ENCODE measurements around the gene PMFBP1.

Gene PMFBP1

GRCh38 chr16:72195609-72196008 is 23.7 kb upstream of the PMFBP1 start:
- POLR2A ChIA-PET, result no interaction called here
- no peak for DNase-seq (ENCODE audit: extremely low spot score)
- no peak for TF ChIP-seq CTCF (IDR thresholded peaks at IDR 0.05; ENCODE audit: control extremely low read depth, extremely low read depth, low read depth, missing control alignments)
- CTCF ChIA-PET, result interaction anchor here (0.9 kb wide), 1 partner anchor 21 kb away, joined by 3 read pairs; no protein-coding TSS in a partner anchor

- ChIA-PET POLR2A (no interaction called here), CTCF (interaction anchor here (1.0 to 2.4 kb wide), 3 partner anchors 9 to 20 kb away, joined by 4 to 8 read pairs (median 4); partner anchors contain the start of gene PMFBP1)
- TF ChIP-seq CTCF (IDR thresholded peaks at IDR 0.05; ENCODE audit: control extremely low read depth, extremely low read depth, low read depth, missing control alignments), result no peak
- DNase-seq (ENCODE audit: extremely low spot score), result no peak
These were observed 19.6 kb upstream of the PMFBP1 start for GRCh38 chr16:72191551-72191950.

- ChIA-PET CTCF (interaction anchor here (0.8 to 2.4 kb wide), 2 partner anchors 10 to 11 kb away, joined by 3 to 8 read pairs; no protein-coding TSS in a partner anchor), POLR2A (no interaction called here)
- TF ChIP-seq CTCF (IDR thresholded peaks at IDR 0.05; ENCODE audit: control extremely low read depth, extremely low read depth, low read depth, missing control alignments), result no peak
- no peak for DNase-seq (ENCODE audit: extremely low spot score)
These were observed 18.0 kb upstream of the PMFBP1 start for GRCh38 chr16:72189865-72190371.

GRCh38 chr16:72188541-72188940 is 16.6 kb upstream of the PMFBP1 start:
- POLR2A ChIA-PET, result no interaction called here
- DNase-seq (ENCODE audit: extremely low spot score), result no peak
- CTCF ChIA-PET, result no interaction called here
- no peak for TF ChIP-seq CTCF (IDR thresholded peaks at IDR 0.05; ENCODE audit: control extremely low read depth, extremely low read depth, low read depth, missing control alignments)

- TF ChIP-seq CTCF (IDR thresholded peaks at IDR 0.05; ENCODE audit: control extremely low read depth, extremely low read depth, low read depth, missing control alignments), result no peak
- POLR2A ChIA-PET, result no interaction called here
- CTCF ChIA-PET, result interaction anchor here (1.2 kb wide), 1 partner anchor 63 kb away, joined by 4 read pairs; no protein-coding TSS in a partner anchor
- no peak for DNase-seq (ENCODE audit: extremely low spot score)
These were observed 15.6 kb upstream of the PMFBP1 start for GRCh38 chr16:72187551-72187950.

GRCh38 chr16:72182976-72183375 is 11.0 kb upstream of the PMFBP1 start:
- no peak for DNase-seq (ENCODE audit: extremely low spot score)
- POLR2A ChIA-PET, result no interaction called here
- TF ChIP-seq CTCF (IDR thresholded peaks at IDR 0.05; ENCODE audit: control extremely low read depth, extremely low read depth, low read depth, missing control alignments), result no peak
- CTCF ChIA-PET, result interaction anchor here (1.0 to 2.0 kb wide), 3 partner anchors 11 to 85 kb away, joined by 3 to 5 read pairs (median 3); partner anchors contain the start of gene PMFBP1

Measured in GM10248 (cell line).